CD4-positive, alpha-beta T cell treated with Interferon gamma for 1 hour (primary cell): Measurements from ENCODE around the gene ACVR1.
"Not testable (repeated sequence)": the region's sequence is repeated elsewhere in the genome, so short reads cannot be mapped to it uniquely, and the experiment has no call there.

Source experiments
- DNase-seq: peaks from one replicate; pipeline ENCODE4 v3.0.0-alpha.2; 2020

The ACVR1 gene

GRCh38 chr2:157786663-157787363 lies 89.3 kb downstream of the ACVR1 start:
- DNase-seq: no peak

- DNase-seq: no peak
These were observed 90.1 kb downstream of the ACVR1 start for GRCh38 chr2:157785866-157786662.

- DNase-seq: no peak
These were observed 90.9 kb downstream of the ACVR1 start for GRCh38 chr2:157785200-157785599.

- DNase-seq: no peak
These were observed 91.3 kb downstream of the ACVR1 start for GRCh38 chr2:157784823-157785175.

GRCh38 chr2:157784169-157784822 lies 91.8 kb downstream of the ACVR1 start:
- DNase-seq: no peak

GRCh38 chr2:157783245-157783644 lies 92.9 kb downstream of the ACVR1 start:
- DNase-seq: no peak

GRCh38 chr2:157782057-157782845 lies 93.9 kb downstream of the ACVR1 start:
- DNase-seq: no peak

- no peak for DNase-seq
These were observed 95.9 kb downstream of the ACVR1 start for GRCh38 chr2:157780211-157780610.

- DNase-seq: no peak
These were observed 96.3 kb downstream of the ACVR1 start for GRCh38 chr2:157779794-157780193.

GRCh38 chr2:157777427-157777826 lies 98.7 kb downstream of the ACVR1 start:
- DNase-seq: peak; percentile 8

- no peak for DNase-seq
These were observed 104.9 kb downstream of the ACVR1 start for GRCh38 chr2:157771234-157771633.

- DNase-seq: no peak
These were observed 106.3 kb downstream of the ACVR1 start for GRCh38 chr2:157769856-157770255.

- no peak for DNase-seq
These were observed 111.7 kb downstream of the ACVR1 start for GRCh38 chr2:157764386-157764785.

GRCh38 chr2:157761520-157761919 lies 114.6 kb downstream of the ACVR1 start:
- DNase-seq: no peak

- DNase-seq: no peak
These were observed 115.2 kb downstream of the ACVR1 start for GRCh38 chr2:157760949-157761348.

GRCh38 chr2:157759855-157760254 lies 116.3 kb downstream of the ACVR1 start:
- DNase-seq: no peak

GRCh38 chr2:157758586-157758985 lies 117.5 kb downstream of the ACVR1 start:
- no peak for DNase-seq

GRCh38 chr2:157757500-157757899 lies 118.6 kb downstream of the ACVR1 start:
- no peak for DNase-seq

GRCh38 chr2:157756447-157756846 lies 119.7 kb downstream of the ACVR1 start:
- not testable (repeated sequence) for DNase-seq

GRCh38 chr2:157751462-157752058 lies 124.6 kb downstream of the ACVR1 start:
- DNase-seq: no peak

- no peak for DNase-seq
These were observed 126.4 kb downstream of the ACVR1 start for GRCh38 chr2:157749684-157750083.

GRCh38 chr2:157748371-157749142 lies 127.6 kb downstream of the ACVR1 start:
- no peak for DNase-seq
